ENCODE measurements around the gene NRAP. TPM values are rescaled to one million over a fixed set of nuclear protein-coding genes. Genes with fewer than 3 reads are reported as not detected.

NRAP gene
- total RNA-seq, 2 donors from 2014 or later, result not detected

- Histone ChIP-seq H3K27ac (no peak overlapping the region), H3K4me1 (peaks cover 11% of the 10 kb centered on the region), H3K4me3 (no peak overlapping the region), H3K27me3 (no peaks in the 10 kb centered on the region), H3K36me3 (replicated peaks in 1 of 2; ENCODE audit: insufficient read depth in 1 of 2, low read depth in 2 of 2) (no peaks in the 10 kb centered on the region), H3K9me3 (no peaks in the 10 kb centered on the region)
- no peak for TF ChIP-seq POLR2A (IDR thresholded peaks at IDR 0.05)
- TF ChIP-seq CTCF (IDR thresholded peaks at IDR 0.05), result no peak
- 88 to 89% methylated on average over 5 of the region's 5 CpGs for WGBS, 2 donors
- ATAC-seq (no peak), DNase-seq (no peak)
- intact Hi-C loops (cut with DNase I), result no loop called here
Observed at GRCh38 chr10:113560071-113560470, 103.8 kb downstream of the NRAP start.

GRCh38 chr10:113557903-113558321 is 105.9 kb downstream of the NRAP start:
- DNase-seq, result no peak
- H3K27ac ChIP-seq, result peak overlapping the region in 2 of 4 donors; percentile 3 to 14
- 53 to 60% methylated on average over 9 of the region's 9 CpGs for WGBS, 2 donors

GRCh38 chr10:113557424-113557862 is 106.4 kb downstream of the NRAP start:
- DNase-seq (peak in 1 of 4 donors; percentile 8), ATAC-seq (no peak)
- Histone ChIP-seq H3K4me3 (no peak overlapping the region), H3K27me3 (no peaks in the 10 kb centered on the region), H3K27ac (peak overlapping the region in 2 of 4 donors; percentile 3 to 14), H3K9me3 (no peaks in the 10 kb centered on the region), H3K4me1 (peaks cover 18% of the 10 kb centered on the region), H3K36me3 (replicated peaks in 1 of 2; ENCODE audit: insufficient read depth in 1 of 2, low read depth in 2 of 2) (no peaks in the 10 kb centered on the region)
- WGBS, 2 donors, result 39 to 40% methylated on average over 8 to 9 of the region's 9 CpGs
- intact Hi-C loops (cut with DNase I), result no loop called here
- TF ChIP-seq CTCF (IDR thresholded peaks at IDR 0.05) (no peak), POLR2A (IDR thresholded peaks at IDR 0.05) (no peak)

More at GRCh38 chr10:113557903-113558321, 105.9 kb downstream of the NRAP start:
- no peak for ATAC-seq
- Histone ChIP-seq H3K36me3 (replicated peaks in 1 of 2; ENCODE audit: insufficient read depth in 1 of 2, low read depth in 2 of 2) (no peaks in the 10 kb centered on the region), H3K4me1 (peaks cover 18% of the 10 kb centered on the region), H3K4me3 (no peak overlapping the region), H3K9me3 (no peaks in the 10 kb centered on the region), H3K27me3 (no peaks in the 10 kb centered on the region)
- intact Hi-C loops (cut with DNase I), result no loop called here
- TF ChIP-seq POLR2A (IDR thresholded peaks at IDR 0.05), result no peak
- no peak for TF ChIP-seq CTCF (IDR thresholded peaks at IDR 0.05)

GRCh38 chr10:113555751-113556150 is 108.1 kb downstream of the NRAP start:
- H3K9me3 ChIP-seq, result no peaks in the 10 kb centered on the region
- H3K27me3 ChIP-seq, result no peaks in the 10 kb centered on the region
- TF ChIP-seq POLR2A (IDR thresholded peaks at IDR 0.05) (no peak), CTCF (IDR thresholded peaks at IDR 0.05) (no peak)
- H3K4me3 ChIP-seq, result no peak overlapping the region
- H3K4me1 ChIP-seq, result peaks cover 21% of the 10 kb centered on the region
- DNase-seq (no peak), ATAC-seq (no peak)
- no peak overlapping the region for H3K27ac ChIP-seq
- intact Hi-C loops (cut with DNase I), result no loop called here
- H3K36me3 ChIP-seq (replicated peaks in 1 of 2; ENCODE audit: insufficient read depth in 1 of 2, low read depth in 2 of 2), result no peaks in the 10 kb centered on the region
- 83 to 95% methylated on average over 1 of the region's 1 CpG for WGBS, 2 donors

- Histone ChIP-seq H3K4me1 (peaks cover 21% of the 10 kb centered on the region), H3K27me3 (no peaks in the 10 kb centered on the region), H3K9me3 (no peaks in the 10 kb centered on the region), H3K4me3 (no peak overlapping the region), H3K36me3 (replicated peaks in 1 of 2; ENCODE audit: insufficient read depth in 1 of 2, low read depth in 2 of 2) (no peaks in the 10 kb centered on the region), H3K27ac (no peak overlapping the region)
- WGBS, 2 donors, result 93 to 95% methylated on average over 3 of the region's 3 CpGs
- no peak for DNase-seq
- TF ChIP-seq POLR2A (IDR thresholded peaks at IDR 0.05), result no peak
- no peak for TF ChIP-seq CTCF (IDR thresholded peaks at IDR 0.05)
- ATAC-seq, result no peak
- intact Hi-C loops (cut with DNase I), result no loop called here
Observed at GRCh38 chr10:113555245-113555644, 108.6 kb downstream of the NRAP start.
